Measurements from ENCODE around the gene RGL1.

DNA sequence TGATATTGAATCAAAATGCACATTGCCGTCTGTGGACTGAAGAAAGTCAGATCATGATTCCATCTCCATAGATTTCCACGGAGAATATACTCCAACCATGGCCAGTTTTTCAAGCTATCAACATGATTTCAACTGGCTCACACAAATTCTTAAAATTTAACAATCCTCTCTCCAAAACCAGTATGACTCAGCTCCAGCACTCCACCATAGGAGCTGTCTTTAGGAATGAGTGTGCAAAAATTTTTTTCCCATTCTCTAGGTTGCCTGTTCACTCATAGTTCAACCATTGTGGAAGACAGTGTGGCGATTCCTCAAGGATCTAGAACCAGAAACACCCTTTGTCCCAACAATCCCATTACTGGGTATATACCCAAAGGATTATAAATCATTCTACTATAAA lies 40.8 kb downstream of the RGL1 start:
- no peak for TF ChIP-seq CTCF (conservative IDR thresholded peaks at IDR 0.05 in 1 of 2, IDR thresholded peaks at IDR 0.05 in 1 of 2; ENCODE audit: low read depth in 1 of 2, low read length in 2 of 2)
- no peak for TF ChIP-seq EZH2 (IDR thresholded peaks at IDR 0.05; ENCODE audit: low read length, missing control alignments)
